ENCODE measurements around the gene EMILIN3.

GRCh38 chr20:41339957-41340326 is 26.7 kb downstream of the EMILIN3 start:
- TF ChIP-seq YY1 (IDR thresholded peaks at IDR 0.05; ENCODE audit: insufficient read depth, insufficient read length) (no peak), ZNF274 (IDR thresholded peaks at IDR 0.05; ENCODE audit: low read depth, low read length) (no peak)
